ENCODE measurements around the gene CYP46A1.

CYP46A1 gene

GRCh38 chr14:99685596-99685995 is 1.5 kb downstream of the CYP46A1 start:
- H3K4me3 ChIP-seq (ENCODE audit: low read length) = no peak overlapping the region
- no peak for TF ChIP-seq ZNF274 (IDR thresholded peaks at IDR 0.05; ENCODE audit: low read depth, low read length)

GRCh38 chr14:99686557-99687283 is 2.6 kb downstream of the CYP46A1 start:
- no peak for TF ChIP-seq ZNF274 (IDR thresholded peaks at IDR 0.05; ENCODE audit: low read depth, low read length)

DNA sequence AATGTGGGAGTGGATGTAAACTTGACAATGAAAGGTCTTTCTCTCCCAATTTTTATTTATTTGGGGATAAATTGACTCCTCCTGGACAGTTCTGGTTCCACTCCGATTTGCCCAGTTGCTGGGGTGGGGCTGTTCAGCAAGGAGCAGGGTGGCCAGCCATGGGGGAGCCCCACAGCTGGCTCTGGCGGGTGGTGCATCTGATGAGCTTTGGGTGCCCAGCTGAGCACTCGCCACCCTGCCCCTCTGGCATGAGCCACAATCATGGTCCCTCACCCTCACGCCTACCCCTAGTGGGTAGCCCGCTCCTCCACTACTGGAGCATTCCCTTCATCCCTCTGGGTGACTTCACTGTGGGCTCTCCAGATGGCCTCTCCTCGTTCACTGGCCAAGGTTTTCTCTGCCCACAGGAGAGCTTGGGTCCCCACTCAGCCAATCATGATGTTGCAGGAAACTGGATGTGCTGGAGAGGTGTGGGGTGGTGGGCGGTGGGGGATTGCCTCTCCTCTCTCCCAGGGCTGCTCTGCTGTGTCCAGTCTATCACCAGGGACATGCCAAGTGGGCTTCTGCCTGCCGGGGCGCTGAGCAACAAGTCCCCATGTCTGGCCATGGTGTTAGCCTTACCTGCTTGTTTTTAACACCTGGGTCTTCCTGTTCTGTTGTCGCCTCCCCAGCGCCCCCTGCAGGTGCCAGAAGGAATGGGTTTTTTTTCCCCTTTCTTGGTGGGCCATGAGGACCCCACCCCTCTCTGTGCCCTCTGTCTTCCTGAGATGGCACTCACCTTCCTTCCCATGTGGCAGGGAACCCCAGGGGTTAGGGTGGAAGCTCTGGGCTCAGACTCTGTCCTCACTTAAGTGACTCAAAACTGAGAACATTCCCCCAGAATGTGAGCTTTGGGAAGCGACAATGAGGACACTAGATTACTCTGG is 3.4 kb downstream of the CYP46A1 start:
- TF ChIP-seq ZNF274 (IDR thresholded peaks at IDR 0.05; ENCODE audit: low read depth, low read length) = no peak

More at GRCh38 chr14:99686557-99687283, 2.6 kb downstream of the CYP46A1 start:
- no peak overlapping the region for H3K4me3 ChIP-seq (ENCODE audit: low read length)

GRCh38 chr14:99688210-99688581 is 4.1 kb downstream of the CYP46A1 start:
- TF ChIP-seq ZNF274 (IDR thresholded peaks at IDR 0.05; ENCODE audit: low read depth, low read length) = no peak
- no peak overlapping the region for H3K4me3 ChIP-seq (ENCODE audit: low read length)

More for the DNA sequence above, 3.4 kb downstream of the CYP46A1 start:
- no peak overlapping the region for H3K4me3 ChIP-seq (ENCODE audit: low read length)

GRCh38 chr14:99688629-99689028 is 4.5 kb downstream of the CYP46A1 start:
- TF ChIP-seq ZNF274 (IDR thresholded peaks at IDR 0.05; ENCODE audit: low read depth, low read length) = no peak

DNA sequence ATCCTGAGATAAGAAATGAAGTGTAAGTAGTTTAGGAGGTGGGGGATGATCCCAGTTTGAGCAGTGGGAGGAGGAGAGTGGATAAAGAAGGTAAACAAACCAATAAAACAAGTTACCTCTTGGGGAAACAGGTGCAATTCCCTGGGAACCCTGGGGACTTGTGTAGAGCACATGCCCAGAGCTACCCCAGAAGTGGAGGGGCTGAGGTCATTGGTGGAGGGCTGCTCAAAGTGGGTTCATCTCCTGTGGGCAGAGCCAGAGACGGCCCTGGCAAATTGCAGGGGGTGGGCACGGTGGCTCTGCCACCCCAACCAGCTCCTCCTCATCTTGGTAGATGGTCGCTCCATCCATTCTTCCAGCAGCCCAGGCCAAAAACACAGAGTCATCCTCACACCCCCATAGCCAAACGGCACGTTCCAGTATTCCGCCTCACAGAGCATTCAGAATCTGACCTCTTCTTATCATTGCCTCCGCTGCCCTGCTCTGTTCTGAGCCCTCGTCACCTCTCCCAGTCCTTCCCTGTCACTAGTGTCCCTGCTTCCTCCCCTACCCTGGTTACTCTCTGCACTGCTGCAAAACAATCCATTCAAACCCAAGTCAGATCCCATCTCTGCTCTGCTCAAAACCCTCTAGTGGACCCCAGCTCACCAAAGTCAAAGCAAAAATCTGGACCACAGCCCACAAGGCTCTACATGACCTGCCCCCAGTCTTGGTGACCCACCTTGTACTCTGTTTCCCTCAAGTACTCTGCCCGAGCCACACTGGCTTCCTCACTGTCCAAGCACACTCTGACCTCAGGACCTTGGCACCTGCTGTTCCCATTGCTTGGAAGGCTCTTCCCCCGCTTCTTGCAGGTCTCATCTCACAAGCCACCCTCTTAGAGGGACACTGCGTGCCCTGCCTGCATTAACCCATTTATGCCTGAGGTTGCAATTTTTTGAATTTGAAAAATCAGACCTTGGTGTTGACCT is 5.5 kb downstream of the CYP46A1 start:
- no peak overlapping the region for H3K4me3 ChIP-seq (ENCODE audit: low read length)
- no peak for TF ChIP-seq ZNF274 (IDR thresholded peaks at IDR 0.05; ENCODE audit: low read depth, low read length)

More at GRCh38 chr14:99688629-99689028, 4.5 kb downstream of the CYP46A1 start:
- H3K4me3 ChIP-seq (ENCODE audit: low read length) = no peak overlapping the region

- no peak overlapping the region for H3K4me3 ChIP-seq (ENCODE audit: low read length)
- TF ChIP-seq ZNF274 (IDR thresholded peaks at IDR 0.05; ENCODE audit: low read depth, low read length) = no peak
Observed at GRCh38 chr14:99690636-99691035, 6.5 kb downstream of the CYP46A1 start.

DNA sequence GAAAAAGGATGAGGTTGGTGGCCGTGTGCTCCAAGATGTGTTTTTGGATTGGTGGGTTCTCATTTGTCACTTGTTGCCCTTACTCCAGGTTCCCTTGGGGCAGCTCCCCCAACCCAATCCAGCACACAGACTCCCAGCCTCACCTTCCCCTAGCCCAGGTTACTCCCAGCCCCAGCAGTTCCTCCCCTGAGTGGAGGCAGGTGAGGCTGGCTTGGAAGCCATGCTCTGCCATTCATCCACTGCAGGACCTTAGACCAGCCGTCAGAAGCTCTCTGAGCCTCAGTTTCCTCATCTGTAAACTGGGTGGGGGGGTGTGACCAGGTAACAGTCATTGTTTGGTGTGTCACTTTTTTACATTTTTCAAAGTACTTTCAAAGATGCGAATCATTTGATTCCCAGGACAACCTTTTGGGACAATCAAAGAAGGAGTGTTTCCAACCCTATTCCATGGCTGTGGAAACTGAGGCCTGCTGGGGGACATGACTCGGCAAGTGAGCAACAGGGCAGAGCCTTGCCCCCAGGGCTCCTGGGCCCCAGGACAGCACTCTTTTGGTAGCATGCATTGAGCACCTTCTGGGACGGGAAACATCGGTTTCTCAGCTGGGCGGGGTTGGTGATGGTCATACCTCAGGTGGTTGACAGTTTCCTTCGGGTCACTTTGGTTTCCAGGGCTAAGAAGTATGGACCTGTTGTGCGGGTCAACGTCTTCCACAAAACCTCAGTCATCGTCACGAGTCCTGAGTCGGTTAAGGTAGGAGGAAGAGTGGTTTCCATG is 7.2 kb downstream of the CYP46A1 start:
- no peak overlapping the region for H3K4me3 ChIP-seq (ENCODE audit: low read length)
- TF ChIP-seq ZNF274 (IDR thresholded peaks at IDR 0.05; ENCODE audit: low read depth, low read length) = no peak

GRCh38 chr14:99693918-99694317 is 9.8 kb downstream of the CYP46A1 start:
- TF ChIP-seq ZNF274 (IDR thresholded peaks at IDR 0.05; ENCODE audit: low read depth, low read length) = no peak
- no peak overlapping the region for H3K4me3 ChIP-seq (ENCODE audit: low read length)

DNA sequence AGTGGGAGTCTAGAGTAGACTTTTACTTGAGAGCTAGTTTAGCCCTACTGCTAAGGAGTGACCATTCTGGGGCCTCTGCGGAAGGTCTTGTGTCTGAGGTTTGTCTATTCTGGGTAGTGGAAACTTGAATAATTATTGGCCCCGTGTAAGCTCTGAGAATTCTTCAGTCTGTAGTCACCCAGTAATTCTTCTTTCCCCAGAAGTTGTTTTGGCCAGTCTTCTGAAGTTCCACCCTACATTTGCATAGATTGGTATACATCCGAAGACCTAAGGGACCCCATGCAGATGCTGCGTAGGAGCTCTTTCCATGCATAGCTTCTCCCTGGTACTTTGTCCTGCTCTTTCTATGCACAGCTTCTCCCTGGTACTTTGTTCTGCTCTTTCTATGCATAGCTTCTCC is 12.8 kb downstream of the CYP46A1 start:
- H3K4me3 ChIP-seq (ENCODE audit: low read length) = no peak overlapping the region
- no peak for TF ChIP-seq ZNF274 (IDR thresholded peaks at IDR 0.05; ENCODE audit: low read depth, low read length)

- no peak for TF ChIP-seq ZNF274 (IDR thresholded peaks at IDR 0.05; ENCODE audit: low read depth, low read length)
Observed at GRCh38 chr14:99698236-99698635, 14.1 kb downstream of the CYP46A1 start.

DNA sequence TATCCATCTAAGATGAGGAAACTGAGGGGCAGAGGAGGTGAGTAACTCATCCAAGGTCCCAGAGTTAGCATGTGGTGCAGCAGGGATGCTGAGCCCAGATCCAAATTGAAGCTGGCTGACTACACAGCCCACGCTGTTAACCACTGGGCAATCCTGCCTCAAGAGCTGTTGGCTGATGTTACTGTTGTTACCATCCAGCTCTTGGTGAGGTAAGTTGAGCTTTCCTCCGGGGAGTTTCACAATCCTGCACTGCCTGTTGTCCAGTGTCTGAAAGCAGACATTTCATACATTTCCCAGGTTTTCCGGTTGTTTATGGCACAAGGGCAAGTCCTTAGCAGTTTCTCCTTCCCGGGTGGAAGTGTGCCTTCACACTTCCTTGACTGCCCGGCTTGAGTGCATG is 14.5 kb downstream of the CYP46A1 start:
- H3K4me3 ChIP-seq (ENCODE audit: low read length) = no peak overlapping the region
- no peak for TF ChIP-seq ZNF274 (IDR thresholded peaks at IDR 0.05; ENCODE audit: low read depth, low read length)

More at GRCh38 chr14:99698236-99698635, 14.1 kb downstream of the CYP46A1 start:
- no peak overlapping the region for H3K4me3 ChIP-seq (ENCODE audit: low read length)

All from GM08714 (cell line).